K562 (cell line): ENCODE results near the gene PELI3. TPM values are rescaled to one million over a fixed set of nuclear protein-coding genes. Genes with fewer than 3 reads are reported as not detected.

Experiments
- BACH1 ChIP-seq: fragments of 200-800 bp; sonication (Bioruptor generic); IDR thresholded peaks from 2 replicates; pipeline ENCODE4 v1.6.1; 2016; ENCODE audit warnings: missing genetic modification characterization, missing compliant biosample characterization
- BRF2 ChIP-seq: IDR thresholded peaks from 3 replicates; pipeline ENCODE4 v1.6.1; 2011; ENCODE audit warnings: borderline replicate concordance, mild to moderate bottlenecking; ENCODE audit not compliant: insufficient read length, insufficient read depth
- CCNT2 ChIP-seq: IDR thresholded peaks from 2 replicates; pipeline ENCODE4 v1.6.1; 2011; ENCODE audit warnings: borderline replicate concordance, low read depth, mild to moderate bottlenecking, moderate library complexity, mixed read lengths, low read length; ENCODE audit not compliant: insufficient read length; ENCODE audit errors: extremely low read depth
- CUX1 ChIP-seq: fragments of 200-800 bp; sonication (Bioruptor generic); IDR thresholded peaks from 2 replicates; pipeline ENCODE4 v1.6.1; 2016; ENCODE audit warnings: missing genetic modification characterization, missing compliant biosample characterization
- ETS1 ChIP-seq: conservative IDR thresholded peaks from 2 replicates; pipeline ENCODE4 v1.6.1; 2011; ENCODE audit warnings: low read depth, mild to moderate bottlenecking, low read length; ENCODE audit not compliant: control insufficient read depth
- FOS ChIP-seq: IDR thresholded peaks from 3 replicates; pipeline ENCODE4 v1.6.1; 2011; ENCODE audit not compliant: insufficient read length; ENCODE audit errors: extremely low read depth
- HDAC2 ChIP-seq: fragments of 450-650 bp; IDR thresholded peaks from 2 replicates; pipeline ENCODE4 v1.6.1; 2016; ENCODE audit warnings: mild to moderate bottlenecking
- HNRNPH1 ChIP-seq: fragments of 200-400 bp; formaldehyde crosslinking; optimal IDR thresholded peaks from 2 replicates; pipeline ENCODE3; 2017; ENCODE audit warnings: low read depth, mild to moderate bottlenecking, low read length, moderate library complexity
- ILK ChIP-seq: fragments of 450-650 bp; IDR thresholded peaks from 2 replicates; pipeline ENCODE4 v1.6.1; 2016; ENCODE audit warnings: missing genetic modification characterization, low read depth, mild to moderate bottlenecking, missing compliant biosample characterization, moderate library complexity, borderline replicate concordance
- JUNB ChIP-seq: fragments of 450-650 bp; formaldehyde crosslinking; conservative IDR thresholded peaks from 2 replicates; pipeline ENCODE4 v1.4.0; 2020; ENCODE audit warnings: mild to moderate bottlenecking
- RBM25 ChIP-seq: fragments of 200-400 bp; formaldehyde crosslinking; IDR thresholded peaks from 2 replicates; pipeline ENCODE4 v1.6.1; 2018; ENCODE audit warnings: low read length, low read depth, moderate library complexity; ENCODE audit not compliant: severe bottlenecking
- SMARCE1 ChIP-seq: fragments of 450-650 bp; IDR thresholded peaks from 2 replicates; pipeline ENCODE4 v1.7.1; 2016; ENCODE audit warnings: mild to moderate bottlenecking
- SMC3 ChIP-seq: conservative IDR thresholded peaks from 2 replicates; pipeline ENCODE4 v1.6.1; 2011; ENCODE audit warnings: low read depth, low read length, improper control_type of control experiment; ENCODE audit not compliant: insufficient read depth
- SNRNP70 ChIP-seq: fragments of 200-400 bp; formaldehyde crosslinking; optimal IDR thresholded peaks from 2 replicates; pipeline ENCODE3; 2017; ENCODE audit warnings: low read depth, low read length
- ZFP91 ChIP-seq: sonication (generic); formaldehyde crosslinking; IDR thresholded peaks from 2 replicates; pipeline ENCODE4 v1.8.0; 2022; ENCODE audit warnings: mild to moderate bottlenecking, missing genetic modification reagents
- ZNF584 ChIP-seq: fragments of 200-800 bp; sonication (Bioruptor generic); IDR thresholded peaks from 2 replicates; pipeline ENCODE4 v1.6.1; 2016; ENCODE audit warnings: low read depth, mild to moderate bottlenecking, missing genetic modification characterization, missing compliant biosample characterization
- polyA plus RNA-seq, 8 experiments: library from polyadenylated mRNA; depleted of rRNA in 4 of 8; stranded (reverse) in 5 of 8; unstranded in 3 of 8; fragments of >200 nt; fragmentation: Nextera tagmentation in 2 of 8; fragmentation: Illumina TruSeq in 1 of 8; extraction: Ambion mirVana in 2 of 8; extraction: Trizol in 1 of 8; gene quantifications; 2 replicates each; pipeline versions ENCODE4 v1.2.1 to v1.2.3, GENCODE V29; 2011 to 2014; ENCODE audit warnings: inconsistent platforms in 1 of 8, missing spikeins in 1 of 8
- total RNA-seq, 7 experiments: library from RNA; depleted of rRNA in 6 of 7; stranded (reverse); fragments of >200 nt in 6 of 7; fragmentation: Illumina TruSeq in 2 of 7; extraction: Trizol in 2 of 7; gene quantifications; 2 replicates each; pipeline versions ENCODE4 v1.2.1 to v1.2.3, GENCODE V29; 2011 to 2021; ENCODE audit warnings: low replicate concordance in 1 of 7

Gene PELI3
- total and polyA plus RNA-seq, 9 of the 15 experiments (the other 6 are each of a cell fraction or from before 2014, with no cell fraction given): 0.17 to 4.2 (median 1.9) TPM

- TF ChIP-seq BRF2 (no peak), ETS1 (peak; percentile 66), ILK (no peak), ZNF584 (CRISPR knock-in tag) (no peak), SMC3 (peak; percentile 20; the same call in 1 of the 2 replicates), CCNT2 (peak; percentile 77), SNRNP70 (no peak), HDAC2 (peak; percentile 95; the same call in 1 of the 2 replicates), CUX1 (CRISPR knock-in tag) (no peak), JUNB (CRISPR knock-in tag) (no peak), ZFP91 (CRISPR knock-in tag) (no peak), HNRNPH1 (no peak), FOS (peak; percentile 86), RBM25 (peak; percentile 98), SMARCE1 (peak; percentile 37; the same call in 1 of the 2 replicates), BACH1 (no peak)
Measured at GRCh38 chr11:66480117-66480938, 13.6 kb downstream of the PELI3 start, which contains the start of gene DPP3 (continued).
